Peyer's patch (tissue), 4 donors: ENCODE measurements around the gene BPIFB4.

Experiments used
- POLR2A ChIP-seq, 2 donors: fragments of 450-650 bp; IDR thresholded peaks; one replicate each; pipeline ENCODE4 v1.5.1; 2017; ENCODE audit warnings: antibody characterized with exemption in 2 of 2, mild to moderate bottlenecking in 2 of 2, moderate library complexity in 2 of 2
- TF ChIP-seq, protein P1 (sequence below), 6 experiments: fragments of 450-650 bp in 4 of 6; fragments of 200-600 bp in 2 of 6; sonication (generic) in 1 of 6; IDR thresholded peaks; one replicate each; pipeline ENCODE4 v1.5.1; 2017 to 2019; ENCODE audit warnings: antibody characterized with exemption in 6 of 6, mild to moderate bottlenecking in 3 of 6, moderate library complexity in 1 of 6

DNA sequence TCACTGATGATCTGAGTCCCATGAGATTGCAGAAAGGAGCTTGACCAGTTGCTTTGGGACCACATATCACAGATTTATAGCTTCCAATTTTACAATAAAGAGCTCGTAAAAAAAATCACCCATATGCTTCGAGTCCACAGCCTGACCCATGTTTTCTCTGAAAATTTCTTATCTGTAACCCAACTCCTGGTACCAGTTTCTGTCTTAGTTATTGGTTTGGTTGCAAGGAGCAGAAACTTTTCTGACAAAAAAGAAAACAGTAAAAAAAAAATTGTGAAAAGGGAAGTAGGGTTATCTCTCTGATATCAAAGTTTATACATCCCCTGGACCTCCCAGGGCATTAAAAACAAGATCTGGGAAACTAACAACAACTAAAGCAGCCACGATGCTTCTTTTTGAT lies 57.8 kb downstream of the BPIFB4 start:
- TF ChIP-seq POLR2A (IDR thresholded peaks at IDR 0.05), result no peak
- TF ChIP-seq, protein P1, sequence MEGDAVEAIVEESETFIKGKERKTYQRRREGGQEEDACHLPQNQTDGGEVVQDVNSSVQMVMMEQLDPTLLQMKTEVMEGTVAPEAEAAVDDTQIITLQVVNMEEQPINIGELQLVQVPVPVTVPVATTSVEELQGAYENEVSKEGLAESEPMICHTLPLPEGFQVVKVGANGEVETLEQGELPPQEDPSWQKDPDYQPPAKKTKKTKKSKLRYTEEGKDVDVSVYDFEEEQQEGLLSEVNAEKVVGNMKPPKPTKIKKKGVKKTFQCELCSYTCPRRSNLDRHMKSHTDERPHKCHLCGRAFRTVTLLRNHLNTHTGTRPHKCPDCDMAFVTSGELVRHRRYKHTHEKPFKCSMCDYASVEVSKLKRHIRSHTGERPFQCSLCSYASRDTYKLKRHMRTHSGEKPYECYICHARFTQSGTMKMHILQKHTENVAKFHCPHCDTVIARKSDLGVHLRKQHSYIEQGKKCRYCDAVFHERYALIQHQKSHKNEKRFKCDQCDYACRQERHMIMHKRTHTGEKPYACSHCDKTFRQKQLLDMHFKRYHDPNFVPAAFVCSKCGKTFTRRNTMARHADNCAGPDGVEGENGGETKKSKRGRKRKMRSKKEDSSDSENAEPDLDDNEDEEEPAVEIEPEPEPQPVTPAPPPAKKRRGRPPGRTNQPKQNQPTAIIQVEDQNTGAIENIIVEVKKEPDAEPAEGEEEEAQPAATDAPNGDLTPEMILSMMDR (IDR thresholded peaks at IDR 0.05), result no peak
